Activated CD8-positive, alpha-beta T cell treated with anti-CD3 and anti-CD28 coated beads for 36 hours (primary cell): ENCODE data around the gene ATPAF2. TPM values are rescaled to one million over a fixed set of nuclear protein-coding genes. Genes with fewer than 3 reads are reported as not detected.

Source experiments
- ATAC-seq: fragments of 200-7000 bp; cut with Tn5 transposase; one replicate; pipeline ENCODE4 v1.10.0; 2021; ENCODE audit warnings: mild to moderate bottlenecking, moderate library complexity
- CTCF ChIA-PET: fragments of 350-600 bp; sonication (Branson Sonifier 250); formaldehyde crosslinking; loops from one replicate; lab custom pipeline; 2021; ENCODE audit warnings: antibody characterized with exemption; lab: Charles Lee
- POLR2A ChIA-PET: fragments of 350-600 bp; sonication (Branson Sonifier 250); formaldehyde crosslinking; loops from one replicate; lab custom pipeline; 2021; ENCODE audit warnings: antibody characterized with exemption; lab: Charles Lee
- DNase-seq: peaks from one replicate; pipeline ENCODE4 v3.0.0-alpha.2; 2020
- H3K27ac Mint-ChIP-seq: one replicate; pipeline ENCODE4 v1.8.0; 2021; ENCODE audit warnings: mild to moderate bottlenecking, mixed read lengths
- H3K27me3 Mint-ChIP-seq: one replicate; pipeline ENCODE4 v1.8.0; 2021; ENCODE audit warnings: mixed read lengths
- H3K36me3 Mint-ChIP-seq: one replicate; pipeline ENCODE4 v1.8.0; 2021; ENCODE audit warnings: low read depth, mixed read lengths
- H3K4me1 Mint-ChIP-seq: one replicate; pipeline ENCODE4 v1.8.0; 2021; ENCODE audit warnings: low read depth, mixed read lengths
- H3K4me3 Mint-ChIP-seq: one replicate; pipeline ENCODE4 v1.8.0; 2021; ENCODE audit warnings: mild to moderate bottlenecking, moderate library complexity, mixed read lengths
- H3K9me3 Mint-ChIP-seq: one replicate; pipeline ENCODE4 v1.8.0; 2021; ENCODE audit warnings: mixed read lengths
- CTCF ChIP-seq: fragments of 200-600 bp; IDR thresholded peaks from one replicate; pipeline ENCODE4 v1.8.0; 2022; ENCODE audit warnings: antibody characterized with exemption, mild to moderate bottlenecking
- intact Hi-C: fragments of 100-400 bp; cut with micrococcal nuclease; formaldehyde crosslinking; loops from one replicate; pipeline ENCODE4 v1.10.0; 2022
- total RNA-seq, 2 experiments: library from RNA; stranded (reverse); gene quantifications; one replicate each; pipeline ENCODE4 v1.2.3, GENCODE V29; 2021

The ATPAF2 gene
- total RNA-seq, 2 experiments from 2014 or later: 28.5 to 29.7 TPM

DNA sequence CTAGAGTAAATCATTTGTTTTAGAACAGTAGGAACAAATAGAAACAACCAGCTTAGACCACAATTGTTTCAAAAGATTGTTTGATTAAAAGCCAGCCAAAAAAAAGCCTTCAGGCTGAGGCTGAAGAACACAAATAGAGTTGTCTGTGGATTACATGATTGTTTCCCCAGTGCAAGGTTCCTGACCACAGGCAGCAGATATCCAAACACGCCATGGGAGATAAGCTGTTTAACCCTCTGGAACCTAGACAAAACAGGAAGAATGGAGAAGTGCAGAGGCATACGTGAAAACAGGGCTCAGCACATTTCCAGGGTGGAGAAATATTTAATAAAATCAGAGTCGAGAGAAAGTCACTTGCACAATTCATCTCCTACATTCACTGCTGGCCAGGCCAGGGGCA, 21.0 kb downstream of the ATPAF2 start:
- ChIA-PET POLR2A (interaction anchor here (1.4 kb wide), 1 partner anchor 9 kb away, joined by 3 read pairs; no protein-coding TSS in a partner anchor), CTCF (no interaction called here)
- peaks cover 6% of the 10 kb centered on the region for H3K4me1 Mint-ChIP-seq
- no peak overlapping the region for H3K4me3 Mint-ChIP-seq
- intact Hi-C loops: no loop called here
- H3K27me3 Mint-ChIP-seq: no peaks in the 10 kb centered on the region
- H3K36me3 Mint-ChIP-seq: peaks cover 3% of the 10 kb centered on the region
- no peaks in the 10 kb centered on the region for H3K9me3 Mint-ChIP-seq
- DNase-seq: no peak
- H3K27ac Mint-ChIP-seq: no peak overlapping the region
- no peak for ATAC-seq
- no peak for TF ChIP-seq CTCF

DNA sequence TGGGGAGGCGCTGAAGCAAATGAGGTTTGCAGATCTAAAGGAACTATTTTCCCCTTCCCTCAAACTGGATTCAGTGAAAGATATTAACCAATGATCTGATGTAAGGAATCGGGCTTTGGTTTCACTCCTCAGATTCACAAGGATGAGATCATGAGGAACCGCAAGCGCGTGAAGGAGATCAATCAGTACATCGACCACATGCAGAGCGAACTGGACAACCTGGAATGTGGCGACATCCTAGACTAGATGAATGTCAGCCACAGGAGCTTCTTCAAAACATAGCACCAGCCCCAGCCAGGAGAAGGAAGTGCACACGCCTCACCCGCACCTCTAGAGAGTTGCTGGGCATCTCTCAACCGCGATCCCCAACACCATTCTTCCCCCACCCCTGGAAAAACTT, 22.5 kb downstream of the ATPAF2 start:
- TF ChIP-seq CTCF: no peak
- ATAC-seq: no peak
- no peaks in the 10 kb centered on the region for H3K27me3 Mint-ChIP-seq
- H3K4me1 Mint-ChIP-seq: peaks cover 6% of the 10 kb centered on the region
- H3K27ac Mint-ChIP-seq: no peak overlapping the region
- intact Hi-C loops: no loop called here
- peaks cover 5% of the 10 kb centered on the region for H3K36me3 Mint-ChIP-seq
- no peak overlapping the region for H3K4me3 Mint-ChIP-seq
- POLR2A ChIA-PET: interaction anchor here (0.6 to 1.7 kb wide), 3 partner anchors 10 to 206 kb away, joined by 3 to 4 read pairs (median 4); no protein-coding TSS in a partner anchor
- no peaks in the 10 kb centered on the region for H3K9me3 Mint-ChIP-seq
- CTCF ChIA-PET: interaction anchor here (1.0 to 2.0 kb wide), 3 partner anchors 9 to 17 kb away, joined by 3 to 5 read pairs (median 3); no protein-coding TSS in a partner anchor
- no peak for DNase-seq

- TF ChIP-seq CTCF: no peak
- DNase-seq: no peak
- intact Hi-C loops: no loop called here
- POLR2A ChIA-PET: no interaction called here
- Mint-ChIP-seq H3K9me3 (no peaks in the 10 kb centered on the region), H3K36me3 (peaks cover 5% of the 10 kb centered on the region), H3K4me1 (peaks cover 6% of the 10 kb centered on the region), H3K4me3 (no peak overlapping the region), H3K27ac (no peak overlapping the region), H3K27me3 (no peaks in the 10 kb centered on the region)
- no peak for ATAC-seq
- CTCF ChIA-PET: interaction anchor here (1.0 to 2.0 kb wide), 3 partner anchors 10 to 18 kb away, joined by 3 to 5 read pairs (median 3); no protein-coding TSS in a partner anchor
Observed at GRCh38 chr17:18015593-18015992, 23.4 kb downstream of the ATPAF2 start.

DNA sequence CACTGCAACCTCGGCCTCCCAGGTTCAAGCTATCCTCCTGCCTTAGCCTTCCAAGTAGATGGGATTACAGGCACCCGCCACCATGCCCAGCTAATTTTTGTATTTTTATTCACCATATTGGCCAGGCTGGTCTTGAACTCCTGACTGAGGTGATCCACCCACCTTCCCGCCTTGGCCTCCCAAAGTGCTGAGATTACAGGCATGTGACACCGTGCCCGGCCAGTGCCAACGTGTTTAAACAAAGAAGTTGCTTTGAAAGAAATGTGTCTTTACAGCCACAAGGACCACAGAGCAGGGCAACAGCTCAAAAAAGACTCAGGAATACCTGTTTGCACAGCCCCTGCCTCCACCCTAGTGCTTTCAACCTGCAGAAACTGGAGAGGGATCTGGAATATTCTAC, 25.0 kb downstream of the ATPAF2 start:
- POLR2A ChIA-PET: interaction anchor here (1.0 to 1.4 kb wide), 2 partner anchors 15 to 19 kb away, joined by 3 to 4 read pairs; no protein-coding TSS in a partner anchor
- H3K27ac Mint-ChIP-seq: no peak overlapping the region

More for the DNA sequence above, 25.0 kb downstream of the ATPAF2 start:
- ATAC-seq (no peak), DNase-seq (no peak)
- Mint-ChIP-seq H3K36me3 (peaks cover 7% of the 10 kb centered on the region), H3K4me1 (peaks cover 6% of the 10 kb centered on the region), H3K27me3 (no peaks in the 10 kb centered on the region), H3K9me3 (no peaks in the 10 kb centered on the region), H3K4me3 (no peak overlapping the region)
- intact Hi-C loops: no loop called here
- CTCF ChIA-PET: no interaction called here
- TF ChIP-seq CTCF: no peak
